KMS-11 (cell line): ENCODE measurements around the gene GRK5.

Experiments used
- H2AFZ ChIP-seq: fragments of 200-600 bp; sonication (generic); 2 replicates; pipeline ENCODE4 v1.6.1; 2016; ENCODE audit warnings: antibody characterized with exemption, mixed run types, low read depth
- H3K27ac ChIP-seq: fragments of 200-600 bp; sonication (generic); 2 replicates; pipeline ENCODE4 v1.6.1; 2016; ENCODE audit warnings: mild to moderate bottlenecking, mixed run types
- H3K27me3 ChIP-seq: fragments of 200-600 bp; sonication (generic); 2 replicates; pipeline ENCODE4 v1.6.1; 2017; ENCODE audit warnings: mild to moderate bottlenecking, low read depth, mixed run types, moderate library complexity; ENCODE audit not compliant: insufficient read depth
- H3K36me3 ChIP-seq: fragments of 200-600 bp; sonication (generic); 2 replicates; pipeline ENCODE4 v1.6.1; 2017; ENCODE audit warnings: mild to moderate bottlenecking, mixed run types; ENCODE audit not compliant: insufficient read depth
- H3K4me1 ChIP-seq: fragments of 200-600 bp; sonication (generic); 2 replicates; pipeline ENCODE4 v1.6.1; 2016; ENCODE audit warnings: mild to moderate bottlenecking, low read depth, mixed run types; ENCODE audit not compliant: poor library complexity, severe bottlenecking
- H3K4me2 ChIP-seq: fragments of 200-600 bp; sonication (generic); 2 replicates; pipeline ENCODE4 v1.7.0; 2016; ENCODE audit warnings: mild to moderate bottlenecking, mixed run types
- H3K4me3 ChIP-seq: fragments of 200-600 bp; sonication (generic); IDR thresholded peaks from 2 replicates; pipeline ENCODE4 v1.6.1; 2017; ENCODE audit warnings: low read depth, low read length, mixed read lengths; ENCODE audit not compliant: insufficient read depth
- H3K79me2 ChIP-seq: fragments of 200-600 bp; sonication (generic); 2 replicates; pipeline ENCODE4 v1.6.1; 2016; ENCODE audit warnings: low read depth, mixed run types; ENCODE audit not compliant: insufficient read depth
- H3K9ac ChIP-seq: fragments of 200-600 bp; sonication (generic); 2 replicates; pipeline ENCODE4 v1.6.1; 2016; ENCODE audit warnings: mild to moderate bottlenecking, mixed run types
- H4K20me1 ChIP-seq: fragments of 200-600 bp; sonication (generic); 2 replicates; pipeline ENCODE4 v1.6.1; 2016; ENCODE audit warnings: mild to moderate bottlenecking, mixed run types; ENCODE audit not compliant: insufficient read depth
- CTCF ChIP-seq: fragments of 200-600 bp; sonication (generic); conservative IDR thresholded peaks from 2 replicates; pipeline ENCODE4 v1.6.1; 2017; ENCODE audit warnings: low read depth, mild to moderate bottlenecking, antibody characterized with exemption, low read length, moderate library complexity, mixed read lengths

GRK5 gene

GRCh38 chr10:119201233-119201632 lies 6.1 kb upstream of the GRK5 start:
- no peaks in the 10 kb centered on the region for H3K79me2 ChIP-seq
- H2AFZ ChIP-seq: no peak overlapping the region
- no peak overlapping the region for H3K9ac ChIP-seq
- H3K4me2 ChIP-seq: no peak overlapping the region
- H4K20me1 ChIP-seq: no peaks in the 10 kb centered on the region
- TF ChIP-seq CTCF: no peak
- no peaks in the 10 kb centered on the region for H3K27me3 ChIP-seq
- peaks cover 11% of the 10 kb centered on the region for H3K4me1 ChIP-seq
- no peak overlapping the region for H3K27ac ChIP-seq
- H3K36me3 ChIP-seq: no peaks in the 10 kb centered on the region
- H3K4me3 ChIP-seq: no peak overlapping the region

GRCh38 chr10:119203006-119203405 lies 4.4 kb upstream of the GRK5 start:
- no peaks in the 10 kb centered on the region for H3K79me2 ChIP-seq
- peaks cover 15% of the 10 kb centered on the region for H3K4me1 ChIP-seq
- H3K4me2 ChIP-seq: no peak overlapping the region
- no peak overlapping the region for H3K4me3 ChIP-seq
- H3K9ac ChIP-seq: no peak overlapping the region
- H3K27ac ChIP-seq: no peak overlapping the region
- H2AFZ ChIP-seq: no peak overlapping the region
- H3K36me3 ChIP-seq: no peaks in the 10 kb centered on the region
- TF ChIP-seq CTCF: no peak
- H3K27me3 ChIP-seq: peaks cover under 1% of the 10 kb centered on the region; the same call in 1 of the 2 replicates
- H4K20me1 ChIP-seq: no peaks in the 10 kb centered on the region

GRCh38 chr10:119205894-119206602 lies 1.3 kb upstream of the GRK5 start:
- H3K36me3 ChIP-seq: no peaks in the 10 kb centered on the region
- peak overlapping the region; percentile 43 for H3K4me2 ChIP-seq
- peak overlapping the region; percentile 88 for H3K9ac ChIP-seq
- H3K4me1 ChIP-seq: peaks cover 31% of the 10 kb centered on the region
- no peaks in the 10 kb centered on the region for H3K79me2 ChIP-seq
- H4K20me1 ChIP-seq: no peaks in the 10 kb centered on the region
- TF ChIP-seq CTCF: no peak; the same call in 1 of the 2 replicates
- H2AFZ ChIP-seq: peak overlapping the region; percentile 64
- no peak overlapping the region for H3K4me3 ChIP-seq
- H3K27me3 ChIP-seq: peaks cover 19% of the 10 kb centered on the region
- H3K27ac ChIP-seq: peak overlapping the region; percentile 75

GRCh38 chr10:119206603-119207365 lies 587 bp upstream of the GRK5 start:
- Histone ChIP-seq H3K4me3 (no peak overlapping the region), H4K20me1 (no peaks in the 10 kb centered on the region), H3K9ac (peak overlapping the region; percentile 88), H3K4me1 (peaks cover 27% of the 10 kb centered on the region), H3K27me3 (peaks cover 19% of the 10 kb centered on the region), H3K79me2 (no peaks in the 10 kb centered on the region), H3K36me3 (no peaks in the 10 kb centered on the region), H2AFZ (peak overlapping the region; percentile 64), H3K27ac (peak overlapping the region; percentile 75), H3K4me2 (peak overlapping the region; percentile 43)
- TF ChIP-seq CTCF: no peak; the same call in none of the 2 replicates
